ENCODE data around the gene MBNL3. TPM values are rescaled to one million over a fixed set of nuclear protein-coding genes. Genes with fewer than 3 reads are reported as not detected.
"Not testable (repeated sequence)": the region's sequence is repeated elsewhere in the genome, so short reads cannot be mapped to it uniquely, and the experiment has no call there.

The MBNL3 gene
- total RNA-seq, 1 donor from 2014 or later = 10.4 TPM

- no peaks in the 10 kb centered on the region for H3K4me1 ChIP-seq (ENCODE audit: control insufficient read depth in 3 of 3, insufficient read depth in 3 of 3, low read length in 3 of 3)
- no peaks in the 10 kb centered on the region for H3K9me3 ChIP-seq (ENCODE audit: control insufficient read depth in 3 of 3, low read length in 3 of 3)
- no peak overlapping the region for H3K4me3 ChIP-seq (ENCODE audit: low read length in 3 of 3)
- no peak overlapping the region for H3K27ac ChIP-seq (ENCODE audit: low read depth, low read length)
- H3K9ac ChIP-seq (ENCODE audit: low read depth in 1 of 3, low read length in 3 of 3) = no peak overlapping the region
- H3K36me3 ChIP-seq (ENCODE audit: control insufficient read depth in 3 of 3, insufficient read depth in 3 of 3, low read length in 3 of 3) = no peaks in the 10 kb centered on the region
- no peaks in the 10 kb centered on the region for H3K27me3 ChIP-seq (ENCODE audit: control insufficient read depth in 3 of 3, insufficient read depth in 3 of 3, low read length in 3 of 3)
These were observed 25.4 kb downstream of the MBNL3 start for GRCh38 chrX:132463411-132463810.

GRCh38 chrX:132461886-132462285, 27.0 kb downstream of the MBNL3 start:
- Histone ChIP-seq H3K4me1 (ENCODE audit: control insufficient read depth in 3 of 3, insufficient read depth in 3 of 3, low read length in 3 of 3) (no peaks in the 10 kb centered on the region), H3K9me3 (ENCODE audit: control insufficient read depth in 3 of 3, low read length in 3 of 3) (no peaks in the 10 kb centered on the region), H3K27ac (ENCODE audit: low read depth, low read length) (no peak overlapping the region), H3K9ac (ENCODE audit: low read depth in 1 of 3, low read length in 3 of 3) (no peak overlapping the region), H3K27me3 (ENCODE audit: control insufficient read depth in 3 of 3, insufficient read depth in 3 of 3, low read length in 3 of 3) (no peaks in the 10 kb centered on the region), H3K36me3 (ENCODE audit: control insufficient read depth in 3 of 3, insufficient read depth in 3 of 3, low read length in 3 of 3) (no peaks in the 10 kb centered on the region), H3K4me3 (ENCODE audit: low read length in 3 of 3) (no peak overlapping the region)

DNA sequence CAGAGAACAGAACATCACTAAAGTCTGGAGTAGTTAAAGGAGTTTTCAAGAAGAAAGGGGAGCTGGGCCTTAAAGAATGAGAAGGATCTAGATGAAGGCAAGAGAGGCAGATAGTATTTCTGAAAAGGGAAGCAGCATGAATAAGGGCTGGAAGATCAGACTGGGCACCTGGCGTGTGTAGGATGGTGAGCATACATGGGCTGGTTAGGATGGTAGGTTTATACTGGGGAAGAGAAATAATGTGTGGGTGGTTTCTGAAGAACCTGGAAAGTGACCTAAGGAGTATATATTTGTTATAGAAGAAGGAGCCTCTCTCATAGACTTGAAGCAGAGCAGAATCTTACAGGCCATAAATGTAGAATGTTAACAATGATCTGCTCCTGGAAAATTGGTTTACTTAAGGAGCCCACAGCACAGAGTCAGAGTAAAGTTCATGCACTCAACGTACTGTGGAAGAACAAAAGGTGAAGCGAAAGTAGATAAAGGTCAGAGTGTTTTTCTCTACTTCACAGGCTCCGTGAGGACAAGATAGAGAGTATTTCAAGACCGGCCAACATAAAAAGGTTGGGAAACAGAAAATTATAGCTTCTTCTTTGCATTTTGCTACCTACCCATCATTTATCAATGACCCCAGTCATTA, 35.8 kb downstream of the MBNL3 start:
- no peaks in the 10 kb centered on the region for H3K9me3 ChIP-seq (ENCODE audit: control insufficient read depth in 3 of 3, low read length in 3 of 3)
- no peaks in the 10 kb centered on the region for H3K27me3 ChIP-seq (ENCODE audit: control insufficient read depth in 3 of 3, insufficient read depth in 3 of 3, low read length in 3 of 3)
- H3K36me3 ChIP-seq (ENCODE audit: control insufficient read depth in 3 of 3, insufficient read depth in 3 of 3, low read length in 3 of 3) = no peaks in the 10 kb centered on the region
- no peak overlapping the region for H3K4me3 ChIP-seq (ENCODE audit: low read length in 3 of 3)
- H3K9ac ChIP-seq (ENCODE audit: low read depth in 1 of 3, low read length in 3 of 3) = no peak overlapping the region
- H3K4me1 ChIP-seq (ENCODE audit: control insufficient read depth in 3 of 3, insufficient read depth in 3 of 3, low read length in 3 of 3) = no peaks in the 10 kb centered on the region
- no peak overlapping the region for H3K27ac ChIP-seq (ENCODE audit: low read depth, low read length)

- H3K4me1 ChIP-seq (ENCODE audit: control insufficient read depth in 3 of 3, insufficient read depth in 3 of 3, low read length in 3 of 3) = not testable (repeated sequence)
These were observed 42.9 kb downstream of the MBNL3 start for GRCh38 chrX:132445909-132446308.

GRCh38 chrX:132444936-132445335, 43.9 kb downstream of the MBNL3 start:
- H3K27me3 ChIP-seq (ENCODE audit: control insufficient read depth in 3 of 3, insufficient read depth in 3 of 3, low read length in 3 of 3) = no peaks in the 10 kb centered on the region
- no peaks in the 10 kb centered on the region for H3K36me3 ChIP-seq (ENCODE audit: control insufficient read depth in 3 of 3, insufficient read depth in 3 of 3, low read length in 3 of 3)
- no peak overlapping the region for H3K27ac ChIP-seq (ENCODE audit: low read depth, low read length)
- H3K9ac ChIP-seq (ENCODE audit: low read depth in 1 of 3, low read length in 3 of 3) = no peak overlapping the region
- H3K4me3 ChIP-seq (ENCODE audit: low read length in 3 of 3) = no peak overlapping the region
- H3K9me3 ChIP-seq (ENCODE audit: control insufficient read depth in 3 of 3, low read length in 3 of 3) = no peaks in the 10 kb centered on the region
- no peaks in the 10 kb centered on the region for H3K4me1 ChIP-seq (ENCODE audit: control insufficient read depth in 3 of 3, insufficient read depth in 3 of 3, low read length in 3 of 3)

More at GRCh38 chrX:132445909-132446308, 42.9 kb downstream of the MBNL3 start:
- not testable (repeated sequence) for H3K36me3 ChIP-seq (ENCODE audit: control insufficient read depth in 3 of 3, insufficient read depth in 3 of 3, low read length in 3 of 3); H3K9me3 ChIP-seq (ENCODE audit: control insufficient read depth in 3 of 3, low read length in 3 of 3); H3K9ac ChIP-seq (ENCODE audit: low read depth in 1 of 3, low read length in 3 of 3); H3K27me3 ChIP-seq (ENCODE audit: control insufficient read depth in 3 of 3, insufficient read depth in 3 of 3, low read length in 3 of 3); H3K27ac ChIP-seq (ENCODE audit: low read depth, low read length); H3K4me3 ChIP-seq (ENCODE audit: low read length in 3 of 3)

GRCh38 chrX:132443196-132444135, 45.4 kb downstream of the MBNL3 start:
- H3K9me3 ChIP-seq (ENCODE audit: control insufficient read depth in 3 of 3, low read length in 3 of 3) = no peaks in the 10 kb centered on the region
- H3K27me3 ChIP-seq (ENCODE audit: control insufficient read depth in 3 of 3, insufficient read depth in 3 of 3, low read length in 3 of 3) = no peaks in the 10 kb centered on the region
- H3K27ac ChIP-seq (ENCODE audit: low read depth, low read length) = no peak overlapping the region
- H3K9ac ChIP-seq (ENCODE audit: low read depth in 1 of 3, low read length in 3 of 3) = no peak overlapping the region
- no peak overlapping the region for H3K4me3 ChIP-seq (ENCODE audit: low read length in 3 of 3)
- H3K36me3 ChIP-seq (ENCODE audit: control insufficient read depth in 3 of 3, insufficient read depth in 3 of 3, low read length in 3 of 3) = no peaks in the 10 kb centered on the region
- no peaks in the 10 kb centered on the region for H3K4me1 ChIP-seq (ENCODE audit: control insufficient read depth in 3 of 3, insufficient read depth in 3 of 3, low read length in 3 of 3)

GRCh38 chrX:132442691-132443090, 46.1 kb downstream of the MBNL3 start:
- H3K4me1 ChIP-seq (ENCODE audit: control insufficient read depth in 3 of 3, insufficient read depth in 3 of 3, low read length in 3 of 3) = no peaks in the 10 kb centered on the region
- no peak overlapping the region for H3K9ac ChIP-seq (ENCODE audit: low read depth in 1 of 3, low read length in 3 of 3)
- no peaks in the 10 kb centered on the region for H3K27me3 ChIP-seq (ENCODE audit: control insufficient read depth in 3 of 3, insufficient read depth in 3 of 3, low read length in 3 of 3)
- no peaks in the 10 kb centered on the region for H3K36me3 ChIP-seq (ENCODE audit: control insufficient read depth in 3 of 3, insufficient read depth in 3 of 3, low read length in 3 of 3)
- H3K4me3 ChIP-seq (ENCODE audit: low read length in 3 of 3) = no peak overlapping the region
- H3K27ac ChIP-seq (ENCODE audit: low read depth, low read length) = no peak overlapping the region
- H3K9me3 ChIP-seq (ENCODE audit: control insufficient read depth in 3 of 3, low read length in 3 of 3) = no peaks in the 10 kb centered on the region

DNA sequence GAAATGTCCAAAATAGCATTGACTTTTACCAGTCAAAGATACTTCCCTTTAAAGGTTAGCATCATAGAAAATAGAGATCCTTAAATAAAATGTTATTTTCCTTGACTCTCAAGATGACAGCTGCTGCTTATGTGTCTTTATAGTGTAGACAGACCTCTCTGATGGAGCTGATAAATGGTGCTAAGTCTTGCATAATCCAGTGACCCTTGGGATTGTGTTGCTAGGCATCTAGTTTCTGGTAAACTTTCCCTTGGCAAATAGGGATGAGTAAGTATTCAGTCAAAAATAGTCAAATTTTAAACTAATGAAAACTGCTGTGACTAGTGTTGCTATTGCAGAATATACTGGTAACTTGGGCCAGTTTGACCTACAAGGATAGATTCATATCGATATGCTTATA, 53.6 kb downstream of the MBNL3 start:
- H3K36me3 ChIP-seq (ENCODE audit: control insufficient read depth in 3 of 3, insufficient read depth in 3 of 3, low read length in 3 of 3) = no peaks in the 10 kb centered on the region
- no peak overlapping the region for H3K9ac ChIP-seq (ENCODE audit: low read depth in 1 of 3, low read length in 3 of 3)
- H3K4me1 ChIP-seq (ENCODE audit: control insufficient read depth in 3 of 3, insufficient read depth in 3 of 3, low read length in 3 of 3) = no peaks in the 10 kb centered on the region
- peaks cover 0 to 2% (median 0%) of the 10 kb centered on the region in 3 donors for H3K27me3 ChIP-seq (ENCODE audit: control insufficient read depth in 3 of 3, insufficient read depth in 3 of 3, low read length in 3 of 3)
- H3K27ac ChIP-seq (ENCODE audit: low read depth, low read length) = no peak overlapping the region
- no peak overlapping the region for H3K4me3 ChIP-seq (ENCODE audit: low read length in 3 of 3)
- no peaks in the 10 kb centered on the region for H3K9me3 ChIP-seq (ENCODE audit: control insufficient read depth in 3 of 3, low read length in 3 of 3)

- no peaks in the 10 kb centered on the region for H3K4me1 ChIP-seq (ENCODE audit: control insufficient read depth in 3 of 3, insufficient read depth in 3 of 3, low read length in 3 of 3)
- H3K9ac ChIP-seq (ENCODE audit: low read depth in 1 of 3, low read length in 3 of 3) = no peak overlapping the region
- no peak overlapping the region for H3K4me3 ChIP-seq (ENCODE audit: low read length in 3 of 3)
- peaks cover 0 to 2% (median 0%) of the 10 kb centered on the region in 3 donors for H3K27me3 ChIP-seq (ENCODE audit: control insufficient read depth in 3 of 3, insufficient read depth in 3 of 3, low read length in 3 of 3)
- no peaks in the 10 kb centered on the region for H3K36me3 ChIP-seq (ENCODE audit: control insufficient read depth in 3 of 3, insufficient read depth in 3 of 3, low read length in 3 of 3)
- no peaks in the 10 kb centered on the region for H3K9me3 ChIP-seq (ENCODE audit: control insufficient read depth in 3 of 3, low read length in 3 of 3)
- no peak overlapping the region for H3K27ac ChIP-seq (ENCODE audit: low read depth, low read length)
These were observed 55.3 kb downstream of the MBNL3 start for GRCh38 chrX:132433551-132433950.

DNA sequence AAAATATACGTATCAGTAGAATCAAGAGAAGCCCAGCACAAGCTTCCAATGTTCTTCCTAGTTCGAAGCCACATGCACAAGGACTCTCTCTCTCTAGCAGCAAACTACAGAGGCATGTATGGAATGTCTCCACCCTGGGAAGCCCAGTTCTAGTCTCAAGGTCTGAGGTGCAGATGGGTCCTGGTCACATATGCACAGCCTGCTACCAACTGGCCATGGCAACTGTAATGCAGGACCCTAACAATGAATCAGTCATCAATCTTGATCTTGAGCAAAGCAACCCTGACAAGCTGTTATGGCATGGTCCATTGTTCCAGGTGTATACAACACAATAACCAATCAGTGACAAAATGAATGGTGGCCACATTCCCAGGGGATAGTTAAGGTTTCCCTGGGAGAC, 55.8 kb downstream of the MBNL3 start:
- Histone ChIP-seq H3K4me1 (ENCODE audit: control insufficient read depth in 3 of 3, insufficient read depth in 3 of 3, low read length in 3 of 3) (no peaks in the 10 kb centered on the region), H3K9me3 (ENCODE audit: control insufficient read depth in 3 of 3, low read length in 3 of 3) (no peaks in the 10 kb centered on the region), H3K27ac (ENCODE audit: low read depth, low read length) (no peak overlapping the region), H3K9ac (ENCODE audit: low read depth in 1 of 3, low read length in 3 of 3) (no peak overlapping the region), H3K27me3 (ENCODE audit: control insufficient read depth in 3 of 3, insufficient read depth in 3 of 3, low read length in 3 of 3) (peaks cover 0 to 2% (median 0%) of the 10 kb centered on the region in 3 donors), H3K36me3 (ENCODE audit: control insufficient read depth in 3 of 3, insufficient read depth in 3 of 3, low read length in 3 of 3) (no peaks in the 10 kb centered on the region), H3K4me3 (ENCODE audit: low read length in 3 of 3) (no peak overlapping the region)
